BLaER1 (cell line): ENCODE data around the gene FLYWCH2.
"Not testable (repeated sequence)": the region's sequence is repeated elsewhere in the genome, so short reads cannot be mapped to it uniquely, and the experiment has no call there.

Experiments used
- H3K27ac ChIP-seq: shearing (Covaris generic); formaldehyde crosslinking; 2 replicates; pipeline ENCODE4 v1.8.1; 2022
- H3K27me3 ChIP-seq: shearing (Covaris generic); formaldehyde crosslinking; 2 replicates; pipeline ENCODE4 v1.8.1; 2022
- H3K36me3 ChIP-seq: shearing (Covaris generic); formaldehyde crosslinking; 2 replicates; pipeline ENCODE4 v1.8.1; 2022
- H3K4me1 ChIP-seq: shearing (Covaris generic); formaldehyde crosslinking; 2 replicates; pipeline ENCODE4 v1.8.1; 2022
- H3K4me2 ChIP-seq: shearing (Covaris generic); formaldehyde crosslinking; 2 replicates; pipeline ENCODE4 v1.8.1; 2022
- H3K4me3 ChIP-seq: shearing (Covaris generic); formaldehyde crosslinking; 2 replicates; pipeline ENCODE4 v1.8.1; 2022
- H3K9ac ChIP-seq: shearing (Covaris generic); formaldehyde crosslinking; 2 replicates; pipeline ENCODE4 v1.8.1; 2022
- H3K9me3 ChIP-seq: shearing (Covaris generic); formaldehyde crosslinking; 2 replicates; pipeline ENCODE4 v1.8.1; 2022
- H4K20me1 ChIP-seq: shearing (Covaris generic); formaldehyde crosslinking; 2 replicates; pipeline ENCODE4 v1.8.1; 2022
- Cebpa-rat ChIP-seq: shearing (Covaris generic); IDR thresholded peaks from 2 replicates; pipeline ENCODE4 v1.8.1; 2022

The FLYWCH2 gene

GRCh38 chr16:2934450-2934849, 51.4 kb downstream of the FLYWCH2 start:
- H3K27ac ChIP-seq: peak overlapping the region; percentile 53; the same call in 1 of the 2 replicates
- H3K4me2 ChIP-seq: peak overlapping the region; percentile 94
- peaks cover 67% of the 10 kb centered on the region for H3K4me1 ChIP-seq
- TF ChIP-seq Cebpa-rat: no peak
- H4K20me1 ChIP-seq: peaks cover 18% of the 10 kb centered on the region
- H3K9me3 ChIP-seq: no peaks in the 10 kb centered on the region
- H3K9ac ChIP-seq: no peak overlapping the region
- peaks cover 69% of the 10 kb centered on the region for H3K36me3 ChIP-seq
- H3K4me3 ChIP-seq: no peak overlapping the region
- H3K27me3 ChIP-seq: no peaks in the 10 kb centered on the region

- Histone ChIP-seq H4K20me1 (peaks cover 18% of the 10 kb centered on the region), H3K9me3 (no peaks in the 10 kb centered on the region), H3K4me2 (peak overlapping the region; percentile 94), H3K4me1 (peaks cover 86% of the 10 kb centered on the region), H3K9ac (no peak overlapping the region), H3K4me3 (peak overlapping the region; percentile 47), H3K27ac (peak overlapping the region; percentile 71), H3K36me3 (peaks cover 69% of the 10 kb centered on the region), H3K27me3 (no peaks in the 10 kb centered on the region)
- TF ChIP-seq Cebpa-rat: no peak
Measured at GRCh38 chr16:2936436-2937011, 53.5 kb downstream of the FLYWCH2 start.

GRCh38 chr16:2937170-2937569, 54.2 kb downstream of the FLYWCH2 start:
- H3K27ac ChIP-seq: peak overlapping the region; percentile 71
- H3K4me1 ChIP-seq: peaks cover 93% of the 10 kb centered on the region
- no peaks in the 10 kb centered on the region for H3K9me3 ChIP-seq
- no peak for TF ChIP-seq Cebpa-rat
- peaks cover 18% of the 10 kb centered on the region for H4K20me1 ChIP-seq
- H3K4me3 ChIP-seq: peak overlapping the region; percentile 47
- 0 out of 2 replicates have a peak overlapping the region, but pooled peaks have one; percentile 45 for H3K9ac ChIP-seq
- peak overlapping the region; percentile 94 for H3K4me2 ChIP-seq
- H3K36me3 ChIP-seq: peaks cover 68% of the 10 kb centered on the region
- no peaks in the 10 kb centered on the region for H3K27me3 ChIP-seq

- Histone ChIP-seq H4K20me1 (peaks cover 18% of the 10 kb centered on the region), H3K4me2 (peak overlapping the region; percentile 94), H3K27me3 (no peaks in the 10 kb centered on the region), H3K9me3 (no peaks in the 10 kb centered on the region), H3K27ac (peak overlapping the region; percentile 71), H3K36me3 (peaks cover 68% of the 10 kb centered on the region), H3K9ac (peak overlapping the region; percentile 45; the same call in 1 of the 2 replicates), H3K4me3 (peak overlapping the region; percentile 47; the same call in 1 of the 2 replicates), H3K4me1 (peaks cover 93% of the 10 kb centered on the region)
- no peak for TF ChIP-seq Cebpa-rat
Measured at GRCh38 chr16:2938206-2938605, 55.2 kb downstream of the FLYWCH2 start.

- no peak overlapping the region for H3K27ac ChIP-seq
- no peak for TF ChIP-seq Cebpa-rat
- H4K20me1 ChIP-seq: peaks cover 18% of the 10 kb centered on the region
- no peak overlapping the region for H3K4me2 ChIP-seq
- peaks cover 76% of the 10 kb centered on the region for H3K4me1 ChIP-seq
- H3K4me3 ChIP-seq: no peak overlapping the region
- H3K9ac ChIP-seq: no peak overlapping the region
- no peaks in the 10 kb centered on the region for H3K9me3 ChIP-seq
- H3K36me3 ChIP-seq: peaks cover 69% of the 10 kb centered on the region
- H3K27me3 ChIP-seq: no peaks in the 10 kb centered on the region
Measured at GRCh38 chr16:2939968-2940367, 57.0 kb downstream of the FLYWCH2 start.

DNA sequence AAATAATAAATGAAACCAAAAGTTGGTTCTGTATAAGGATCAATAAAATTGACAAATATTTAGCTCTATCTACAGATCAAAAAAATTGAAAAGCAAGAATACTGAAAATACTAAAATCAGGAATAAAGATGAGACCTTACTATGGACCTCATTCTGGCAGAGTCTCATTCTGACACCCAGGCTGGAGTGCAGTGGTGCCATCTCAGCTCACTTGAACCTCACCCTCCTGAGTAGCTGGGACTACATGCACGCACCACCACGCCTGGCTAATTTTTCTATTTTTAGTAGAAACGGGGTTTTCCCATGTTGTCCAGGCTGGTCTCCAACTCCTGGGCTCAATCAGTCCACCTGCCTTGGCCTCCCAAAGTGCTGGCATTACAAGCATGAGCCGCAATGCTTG, 59.0 kb downstream of the FLYWCH2 start:
- Histone ChIP-seq H3K9ac (no peak overlapping the region), H3K9me3 (no peaks in the 10 kb centered on the region), H3K36me3 (peaks cover 82% of the 10 kb centered on the region), H3K4me2 (peak overlapping the region; percentile 36), H3K4me1 (peaks cover 55% of the 10 kb centered on the region), H3K27me3 (no peaks in the 10 kb centered on the region), H4K20me1 (peaks cover 11% of the 10 kb centered on the region), H3K4me3 (no peak overlapping the region), H3K27ac (no peak overlapping the region)
- no peak for TF ChIP-seq Cebpa-rat

GRCh38 chr16:2943716-2944115, 60.7 kb downstream of the FLYWCH2 start:
- not testable (repeated sequence) for H4K20me1 ChIP-seq, H3K27ac ChIP-seq, H3K9ac ChIP-seq, H3K9me3 ChIP-seq, H3K4me2 ChIP-seq, H3K4me3 ChIP-seq, H3K27me3 ChIP-seq
- H3K4me1 ChIP-seq: peaks cover 38% of the 10 kb centered on the region
- peaks cover 81% of the 10 kb centered on the region for H3K36me3 ChIP-seq

- Histone ChIP-seq H3K9me3 (no peaks in the 10 kb centered on the region), H3K9ac (no peak overlapping the region), H3K27ac (no peak overlapping the region), H3K4me1 (peaks cover 30% of the 10 kb centered on the region), H3K36me3 (peaks cover 70% of the 10 kb centered on the region), H3K4me2 (no peak overlapping the region), H3K27me3 (no peaks in the 10 kb centered on the region), H4K20me1 (no peaks in the 10 kb centered on the region), H3K4me3 (no peak overlapping the region)
- no peak for TF ChIP-seq Cebpa-rat
Measured at GRCh38 chr16:2946649-2947048, 63.6 kb downstream of the FLYWCH2 start.
